ENCODE data around the gene PRSS12. TPM values are rescaled to one million over a fixed set of nuclear protein-coding genes. Genes with fewer than 3 reads are reported as not detected.
"Not testable (repeated sequence)": the region's sequence is repeated elsewhere in the genome, so short reads cannot be mapped to it uniquely, and the experiment has no call there.

The PRSS12 gene, protein sequence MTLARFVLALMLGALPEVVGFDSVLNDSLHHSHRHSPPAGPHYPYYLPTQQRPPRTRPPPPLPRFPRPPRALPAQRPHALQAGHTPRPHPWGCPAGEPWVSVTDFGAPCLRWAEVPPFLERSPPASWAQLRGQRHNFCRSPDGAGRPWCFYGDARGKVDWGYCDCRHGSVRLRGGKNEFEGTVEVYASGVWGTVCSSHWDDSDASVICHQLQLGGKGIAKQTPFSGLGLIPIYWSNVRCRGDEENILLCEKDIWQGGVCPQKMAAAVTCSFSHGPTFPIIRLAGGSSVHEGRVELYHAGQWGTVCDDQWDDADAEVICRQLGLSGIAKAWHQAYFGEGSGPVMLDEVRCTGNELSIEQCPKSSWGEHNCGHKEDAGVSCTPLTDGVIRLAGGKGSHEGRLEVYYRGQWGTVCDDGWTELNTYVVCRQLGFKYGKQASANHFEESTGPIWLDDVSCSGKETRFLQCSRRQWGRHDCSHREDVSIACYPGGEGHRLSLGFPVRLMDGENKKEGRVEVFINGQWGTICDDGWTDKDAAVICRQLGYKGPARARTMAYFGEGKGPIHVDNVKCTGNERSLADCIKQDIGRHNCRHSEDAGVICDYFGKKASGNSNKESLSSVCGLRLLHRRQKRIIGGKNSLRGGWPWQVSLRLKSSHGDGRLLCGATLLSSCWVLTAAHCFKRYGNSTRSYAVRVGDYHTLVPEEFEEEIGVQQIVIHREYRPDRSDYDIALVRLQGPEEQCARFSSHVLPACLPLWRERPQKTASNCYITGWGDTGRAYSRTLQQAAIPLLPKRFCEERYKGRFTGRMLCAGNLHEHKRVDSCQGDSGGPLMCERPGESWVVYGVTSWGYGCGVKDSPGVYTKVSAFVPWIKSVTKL
- 44.4 and 48.7 TPM in 2 replicates for total RNA-seq (2022)
- percentile 79 among the genes with signal in this experiment for Bru-seq, nascent RNA
- BruChase-seq, experiment 1, labeled RNA remaining after a 6-hour chase: percentile 73 among the genes with signal in this experiment
- BruChase-seq, experiment 2, labeled RNA remaining after a 2-hour chase: percentile 77 among the genes with signal in this experiment
- long read RNA-seq, full-length matches to known transcripts: 15 of 36 reads
- long read RNA-seq, partial matches to known transcripts: 6 of 36 reads
- long read RNA-seq, other reads (novel, unspliced or antisense): 15 of 36 reads

GRCh38 chr4:118352843-118353533 is at the start of gene PRSS12:
Gene PRSS12 (minus strand): TSS chr4:118353003. CDS start chr4:118352720, 283 bp downstream.
- Mint-ChIP-seq H3K9me3 (ENCODE audit: low read depth, unreplicated experiment) (no peaks in the 10 kb centered on the region), H3K27ac (ENCODE audit: unreplicated experiment) (peak within 1 kb of the TSS; percentile 94), H3K27me3 (ENCODE audit: unreplicated experiment) (no peaks in the 10 kb centered on the region), H3K36me3 (ENCODE audit: insufficient read depth, unreplicated experiment) (peaks cover 39% of the 10 kb centered on the region), H3K4me1 (ENCODE audit: low read depth, unreplicated experiment) (peaks cover 15% of the 10 kb centered on the region), H3K4me3 (ENCODE audit: low read depth, unreplicated experiment) (peak within 1 kb of the TSS; percentile 93)
- TF ChIP-seq CTCF (IDR thresholded peaks at IDR 0.05; ENCODE audit: unreplicated experiment): peak; percentile 67
- intact Hi-C loops (cut with micrococcal nuclease; ENCODE audit: unreplicated experiment): loop anchor here (1.0 kb wide), 1 partner anchor 72 kb away; no protein-coding TSS in a partner anchor
- BruUV-seq (replicated peaks): no TSS peak
- CTCF ChIA-PET: interaction anchor here (0.7 to 1.8 kb wide), 8 partner anchors 10 to 338 kb away, joined by 3 to 15 read pairs (median 6); no protein-coding TSS in a partner anchor
- peak; percentile 93 for DNase-seq

DNA sequence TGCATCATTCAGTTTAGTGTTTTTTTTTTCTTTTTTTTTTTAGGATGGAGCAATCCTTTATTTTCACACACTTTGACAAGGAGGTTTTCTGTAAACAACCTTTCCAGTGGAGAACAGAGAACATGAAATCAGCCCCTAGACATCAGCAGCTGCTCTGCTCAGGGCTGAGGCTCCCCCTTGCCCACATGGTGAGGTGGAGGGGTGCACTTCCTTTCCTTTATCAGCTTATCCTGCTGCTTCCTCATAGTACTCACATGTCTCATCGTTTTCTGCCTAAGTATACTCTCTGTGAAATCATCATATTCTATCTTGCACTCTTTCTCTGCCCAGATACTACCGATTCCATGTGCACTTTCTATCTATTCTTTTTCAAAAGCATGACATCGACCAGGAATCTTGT is 47.6 kb upstream of the PRSS12 start:
- intact Hi-C loops (cut with micrococcal nuclease; ENCODE audit: unreplicated experiment): no loop called here
- Mint-ChIP-seq H3K9me3 (ENCODE audit: low read depth, unreplicated experiment) (no peaks in the 10 kb centered on the region), H3K27me3 (ENCODE audit: unreplicated experiment) (no peaks in the 10 kb centered on the region), H3K4me3 (ENCODE audit: low read depth, unreplicated experiment) (no peak overlapping the region), H3K4me1 (ENCODE audit: low read depth, unreplicated experiment) (peaks cover 9% of the 10 kb centered on the region), H3K36me3 (ENCODE audit: insufficient read depth, unreplicated experiment) (no peaks in the 10 kb centered on the region), H3K27ac (ENCODE audit: unreplicated experiment) (no peak overlapping the region)
- no TSS peak for BruUV-seq (replicated peaks)
- TF ChIP-seq CTCF (IDR thresholded peaks at IDR 0.05; ENCODE audit: unreplicated experiment): no peak
- CTCF ChIA-PET: no interaction called here
- DNase-seq: no peak

DNA sequence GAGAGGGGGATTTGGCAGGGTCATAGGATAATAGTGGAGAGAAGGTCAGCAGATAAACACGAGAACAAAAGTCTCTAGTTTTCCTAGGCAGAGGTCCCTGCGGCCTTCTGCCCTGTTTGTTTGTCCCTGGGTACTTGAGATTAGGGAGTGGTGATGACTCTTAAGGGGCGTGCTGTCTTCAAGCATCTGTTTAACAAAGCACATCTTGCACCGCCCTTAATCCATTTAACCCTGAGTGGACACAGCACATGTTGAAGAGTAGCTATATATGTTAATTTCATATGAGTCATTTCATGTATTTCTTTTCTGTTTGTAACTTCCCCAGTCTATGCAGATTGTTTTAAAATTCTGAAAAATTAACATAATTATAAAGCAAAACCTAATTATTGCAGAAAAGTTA is 47.1 kb upstream of the PRSS12 start:
- BruUV-seq (replicated peaks); intact Hi-C loops (cut with micrococcal nuclease; ENCODE audit: unreplicated experiment); H3K4me3 Mint-ChIP-seq (ENCODE audit: low read depth, unreplicated experiment); H3K9me3 Mint-ChIP-seq (ENCODE audit: low read depth, unreplicated experiment); DNase-seq; CTCF ChIA-PET; H3K4me1 Mint-ChIP-seq (ENCODE audit: low read depth, unreplicated experiment); H3K36me3 Mint-ChIP-seq (ENCODE audit: insufficient read depth, unreplicated experiment); H3K27ac Mint-ChIP-seq (ENCODE audit: unreplicated experiment); H3K27me3 Mint-ChIP-seq (ENCODE audit: unreplicated experiment): not testable (repeated sequence)

DNA sequence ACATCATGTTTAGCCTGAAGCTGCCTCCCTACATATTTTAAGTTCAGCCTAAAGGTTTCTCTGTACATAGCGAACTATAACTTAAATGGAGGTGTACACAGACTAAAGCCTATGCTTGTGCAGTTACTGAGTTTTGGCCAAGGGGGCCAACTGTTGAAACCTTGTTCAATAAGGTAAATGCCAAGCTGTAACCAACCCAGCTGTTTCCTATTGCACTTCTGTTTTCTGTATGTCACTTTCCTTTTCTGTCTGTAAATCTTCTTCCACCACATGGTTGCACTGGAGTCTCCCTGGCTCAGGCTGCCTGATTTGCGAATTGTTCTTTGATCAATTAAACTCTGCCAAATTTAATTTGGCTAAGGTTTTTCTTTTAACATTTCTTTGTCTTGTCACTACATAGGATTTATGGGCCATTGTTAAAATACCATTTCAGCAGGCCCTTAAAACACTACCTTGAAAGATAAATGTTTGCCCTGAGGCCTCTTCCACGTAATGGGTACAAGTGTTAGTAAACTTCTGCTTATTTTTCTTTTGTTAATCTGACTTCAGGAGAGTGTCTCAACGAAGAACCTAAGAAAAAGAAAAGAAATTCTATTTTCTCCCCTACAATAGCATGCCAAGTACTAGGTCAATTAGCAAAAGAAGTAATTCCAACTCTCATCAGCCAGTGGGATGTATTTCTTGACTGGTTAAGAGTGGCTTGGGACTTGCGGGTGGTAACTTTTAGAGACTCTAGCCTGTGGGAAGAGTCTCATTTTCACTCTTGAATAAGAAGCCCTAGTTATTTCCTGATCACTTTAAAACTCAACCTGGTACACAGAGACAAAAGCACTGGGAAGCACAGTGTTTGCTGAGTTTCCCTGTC is 45.7 kb upstream of the PRSS12 start:
- no peak for TF ChIP-seq CTCF (IDR thresholded peaks at IDR 0.05; ENCODE audit: unreplicated experiment)
- CTCF ChIA-PET: no interaction called here
- intact Hi-C loops (cut with micrococcal nuclease; ENCODE audit: unreplicated experiment): no loop called here
- no peaks in the 10 kb centered on the region for H3K9me3 Mint-ChIP-seq (ENCODE audit: low read depth, unreplicated experiment)
- no TSS peak for BruUV-seq (replicated peaks)
- H3K27me3 Mint-ChIP-seq (ENCODE audit: unreplicated experiment): no peaks in the 10 kb centered on the region
- H3K4me1 Mint-ChIP-seq (ENCODE audit: low read depth, unreplicated experiment): peaks cover 9% of the 10 kb centered on the region
- H3K27ac Mint-ChIP-seq (ENCODE audit: unreplicated experiment): no peak overlapping the region
- no peak for DNase-seq
- H3K4me3 Mint-ChIP-seq (ENCODE audit: low read depth, unreplicated experiment): no peak overlapping the region
- no peaks in the 10 kb centered on the region for H3K36me3 Mint-ChIP-seq (ENCODE audit: insufficient read depth, unreplicated experiment)
